Mucosa of rectum (tissue), 2 donors: ENCODE data around the gene SAMHD1.
"Not testable (repeated sequence)": the region's sequence is repeated elsewhere in the genome, so short reads cannot be mapped to it uniquely, and the experiment has no call there.

Source experiments
- H3K27ac ChIP-seq, 2 donors: one replicate each; pipeline ENCODE4 v1.7.0; 2013; ENCODE audit warnings: inconsistent platforms in 2 of 2, low read depth in 2 of 2, low read length in 2 of 2
- H3K27me3 ChIP-seq, 2 donors: one replicate each; pipeline ENCODE4 v1.7.0; 2013; ENCODE audit warnings: low read length in 2 of 2; ENCODE audit not compliant: control insufficient read depth in 2 of 2, insufficient read depth in 2 of 2
- H3K36me3 ChIP-seq, 2 donors: one replicate each; pipeline ENCODE4 v1.7.0; 2013; ENCODE audit warnings: low read length in 2 of 2; ENCODE audit not compliant: control insufficient read depth in 2 of 2, insufficient read depth in 2 of 2
- H3K4me1 ChIP-seq, 2 donors: one replicate each; pipeline ENCODE4 v1.7.0; 2013; ENCODE audit warnings: low read length in 2 of 2, mild to moderate bottlenecking in 1 of 2; ENCODE audit not compliant: control insufficient read depth in 2 of 2, insufficient read depth in 2 of 2
- H3K4me3 ChIP-seq, 2 donors: one replicate each; pipeline ENCODE4 v1.7.0; 2013; ENCODE audit warnings: low read length in 2 of 2
- H3K9ac ChIP-seq, 2 donors: one replicate each; pipeline ENCODE4 v1.7.0; 2013; ENCODE audit warnings: low read length in 2 of 2, low read depth in 1 of 2, mild to moderate bottlenecking in 1 of 2
- H3K9me3 ChIP-seq, 2 donors: one replicate each; pipeline ENCODE4 v1.7.0; 2013; ENCODE audit warnings: low read length in 2 of 2; ENCODE audit not compliant: control insufficient read depth in 2 of 2
- donor health status: healthy.
- donor health status: Normal muscosa, but diverticular disease.

Gene SAMHD1

DNA sequence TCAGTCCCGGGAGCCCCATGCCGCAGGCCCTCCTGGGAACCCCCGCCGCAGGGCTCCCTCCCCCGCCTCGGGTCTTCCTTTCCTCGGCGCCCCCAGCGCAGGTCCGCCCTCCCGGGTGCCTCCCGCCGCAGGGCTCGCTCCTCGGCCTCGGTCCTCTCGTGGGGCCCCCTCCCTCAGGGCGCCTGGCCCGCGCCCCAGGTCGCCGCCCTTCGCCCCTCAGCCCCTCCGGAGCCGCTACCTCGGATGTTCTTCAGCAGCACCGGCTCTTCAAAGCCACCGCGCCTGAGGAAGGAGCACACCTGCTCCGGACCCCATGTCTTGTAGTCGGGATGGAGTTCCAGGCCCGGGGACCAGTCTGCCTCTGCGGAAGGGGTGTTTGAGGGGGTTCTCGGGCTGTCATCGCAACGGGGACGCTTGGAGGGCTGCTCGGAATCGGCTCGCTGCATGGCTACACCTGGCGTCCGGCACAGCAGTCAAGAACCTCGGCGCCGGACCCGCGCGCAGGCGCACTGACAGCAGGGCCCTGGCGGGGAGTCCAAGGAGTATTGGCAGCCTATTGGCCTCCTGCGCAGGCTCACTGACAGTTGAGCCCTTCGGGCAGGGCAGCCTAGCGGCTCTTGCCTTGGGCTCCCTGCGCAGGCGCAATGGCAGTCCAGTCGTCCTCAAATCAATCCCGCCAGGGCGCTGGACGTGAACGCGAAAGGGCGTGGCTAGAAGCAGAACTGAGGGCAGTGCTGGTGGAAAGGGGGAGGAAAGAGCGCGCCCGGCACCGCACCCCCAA, at the start of gene SAMHD1:
Gene SAMHD1 (minus strand): TSS at position 511 of the 781 bp plus-strand sequence. CDS start 65 bp downstream, at position 446.
- Histone ChIP-seq H3K27me3 (no peaks in the 10 kb centered on the region), H3K27ac (peak within 1 kb of the TSS; percentile 79 to 91), H3K9ac (peak within 1 kb of the TSS; percentile 74 to 91), H3K9me3 (no peaks in the 10 kb centered on the region), H3K4me1 (peaks cover 13 to 23% of the 10 kb centered on the region in 2 donors), H3K36me3 (no peaks in the 10 kb centered on the region), H3K4me3 (peak within 1 kb of the TSS; percentile 91 to 99)

DNA sequence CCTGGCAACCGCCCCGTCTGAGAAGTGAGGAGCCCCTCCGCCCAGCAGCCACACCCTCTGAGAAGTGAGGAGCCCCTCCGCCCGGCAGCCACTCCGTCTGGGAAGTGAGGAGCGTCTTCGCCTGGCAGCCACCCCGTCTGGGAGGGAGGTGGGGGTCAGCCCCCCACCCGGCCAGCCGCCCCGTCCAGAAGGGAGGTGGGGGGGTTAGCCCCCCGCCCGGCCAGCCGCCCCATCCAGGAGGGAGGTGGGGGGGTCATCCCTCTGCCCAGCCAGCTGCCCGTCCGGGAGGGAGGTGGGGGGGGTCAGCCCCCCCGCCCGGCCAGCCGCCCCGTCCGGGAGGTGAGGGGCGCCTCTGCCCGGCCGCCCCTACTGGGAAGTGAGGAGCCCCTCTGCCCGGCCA, 48.7 kb upstream of the SAMHD1 start:
- H3K9me3 ChIP-seq, H3K27me3 ChIP-seq, H3K4me3 ChIP-seq, H3K36me3 ChIP-seq, H3K9ac ChIP-seq, H3K27ac ChIP-seq, H3K4me1 ChIP-seq: not testable (repeated sequence)

DNA sequence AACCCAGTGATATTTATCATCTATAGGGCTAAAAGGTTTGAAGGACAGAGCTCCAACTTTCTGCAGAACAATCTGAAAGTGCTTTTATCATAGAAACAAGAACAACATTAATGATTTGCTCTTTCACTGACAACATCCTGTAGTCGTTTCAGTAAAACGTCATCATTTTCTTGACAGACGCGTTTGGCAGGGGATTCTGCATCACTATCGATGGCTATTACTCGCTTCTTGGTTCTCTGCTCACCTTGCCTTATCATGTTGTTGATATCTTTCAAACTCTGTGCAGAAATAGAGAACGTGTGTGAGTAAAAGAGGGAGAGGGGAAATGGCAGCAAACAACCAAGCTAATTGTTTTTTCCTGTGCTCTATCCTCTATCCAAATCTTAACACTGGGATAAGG, 47.1 kb upstream of the SAMHD1 start:
- Histone ChIP-seq H3K4me1 (no peaks in the 10 kb centered on the region), H3K36me3 (peaks cover 6% of the 10 kb centered on the region in 2 donors), H3K27ac (no peak overlapping the region), H3K9me3 (no peaks in the 10 kb centered on the region), H3K27me3 (no peaks in the 10 kb centered on the region), H3K9ac (no peak overlapping the region), H3K4me3 (no peak overlapping the region)

DNA sequence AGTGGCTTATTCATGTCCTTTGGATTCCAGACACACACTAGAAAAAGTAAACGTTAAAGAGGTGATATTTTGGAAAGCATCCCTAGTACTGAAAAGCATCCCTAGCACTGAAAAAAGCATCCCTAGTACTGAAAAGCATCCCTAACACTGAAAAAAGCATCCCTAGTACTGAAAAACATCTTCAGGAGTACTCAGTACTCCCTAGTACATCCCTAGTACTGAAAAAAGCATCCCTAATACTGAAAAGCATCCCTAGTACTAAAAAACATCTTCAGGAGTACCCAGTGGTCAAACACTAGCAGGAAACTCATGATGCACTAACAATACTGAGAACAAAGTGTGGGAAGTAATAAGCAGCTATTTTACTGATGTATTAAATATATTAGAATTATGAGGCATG, 45.6 kb upstream of the SAMHD1 start:
- no peak overlapping the region for H3K9ac ChIP-seq
- no peak overlapping the region for H3K27ac ChIP-seq
- no peaks in the 10 kb centered on the region for H3K9me3 ChIP-seq
- H3K27me3 ChIP-seq: no peaks in the 10 kb centered on the region
- no peaks in the 10 kb centered on the region for H3K4me1 ChIP-seq
- H3K4me3 ChIP-seq: no peak overlapping the region
- H3K36me3 ChIP-seq: peaks cover 3 to 6% of the 10 kb centered on the region in 2 donors

DNA sequence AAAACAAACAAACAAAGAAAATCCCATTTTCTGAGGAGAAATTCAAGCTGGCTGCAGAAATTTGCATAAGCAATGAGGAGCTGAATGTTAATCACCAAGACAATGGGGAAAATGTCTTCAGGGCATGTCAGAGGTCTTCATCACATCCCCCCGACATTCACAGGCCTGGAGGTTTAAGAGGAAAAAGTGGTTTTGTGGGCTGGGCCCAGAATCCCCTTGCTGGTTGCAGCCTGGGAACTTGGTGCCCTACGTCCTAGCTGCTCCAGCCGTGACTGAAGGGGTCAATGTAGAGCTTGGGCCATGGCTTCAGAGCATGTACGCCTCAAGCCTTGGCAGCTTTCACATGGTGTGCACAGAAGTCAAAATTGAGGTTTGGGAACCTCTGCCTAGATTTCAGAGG, 42.7 kb upstream of the SAMHD1 start:
- not testable (repeated sequence) for H3K36me3 ChIP-seq, H3K9me3 ChIP-seq, H3K4me1 ChIP-seq, H3K27me3 ChIP-seq, H3K9ac ChIP-seq, H3K27ac ChIP-seq, H3K4me3 ChIP-seq

DNA sequence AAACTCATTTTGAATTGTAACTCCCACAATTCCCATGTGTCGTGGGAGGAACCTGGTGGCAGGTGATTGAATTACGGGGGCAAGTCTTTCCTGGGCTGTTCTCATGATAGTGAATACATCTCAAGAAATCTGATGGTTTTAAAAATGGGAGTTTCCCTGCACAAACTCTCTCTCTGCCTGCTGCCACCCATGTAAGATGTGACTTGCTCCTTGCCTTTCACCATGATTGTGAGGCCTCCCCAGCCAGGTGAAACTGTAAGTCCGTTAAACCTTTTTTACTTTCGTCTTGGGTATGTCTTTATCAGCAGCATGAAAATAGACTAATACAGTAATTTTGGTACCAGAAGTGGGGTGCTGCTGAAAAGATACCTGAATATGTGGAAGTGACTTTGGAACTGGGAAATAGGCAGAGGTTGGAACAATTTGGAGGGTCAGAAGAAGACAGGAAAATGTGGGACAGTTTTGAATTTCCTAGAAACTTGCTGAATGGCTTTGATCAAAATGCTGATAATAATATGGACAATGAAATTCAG, 41.4 kb upstream of the SAMHD1 start:
- Histone ChIP-seq H3K36me3 (peaks cover 0 to 6% of the 10 kb centered on the region in 2 donors), H3K9ac (no peak overlapping the region), H3K27ac (no peak overlapping the region), H3K4me3 (no peak overlapping the region), H3K4me1 (no peaks in the 10 kb centered on the region), H3K27me3 (no peaks in the 10 kb centered on the region), H3K9me3 (no peaks in the 10 kb centered on the region)

DNA sequence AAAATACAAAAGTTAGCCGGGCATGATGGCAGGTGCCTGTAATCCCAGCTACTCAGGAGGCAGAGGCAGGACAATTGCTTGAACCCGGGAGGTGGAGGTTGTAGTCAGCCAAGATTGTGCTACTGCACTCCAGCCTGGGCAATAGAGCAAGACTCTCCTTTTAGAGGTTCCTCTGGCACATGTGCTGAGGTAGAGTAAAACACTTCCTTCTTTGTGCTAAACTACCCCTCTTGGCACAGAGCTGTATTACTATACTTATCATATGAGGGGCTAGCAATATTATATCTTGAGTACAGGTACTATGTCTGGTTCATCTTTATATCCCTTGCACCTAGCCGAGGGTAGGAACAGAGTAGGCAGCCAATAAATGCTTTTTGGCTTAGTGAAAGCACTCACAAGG, 40.2 kb upstream of the SAMHD1 start:
- H3K27ac ChIP-seq: no peak overlapping the region
- H3K4me3 ChIP-seq: no peak overlapping the region
- H3K9ac ChIP-seq: no peak overlapping the region
- H3K9me3 ChIP-seq: no peaks in the 10 kb centered on the region
- H3K36me3 ChIP-seq: peaks cover 0 to 3% of the 10 kb centered on the region in 2 donors
- H3K27me3 ChIP-seq: no peaks in the 10 kb centered on the region
- no peaks in the 10 kb centered on the region for H3K4me1 ChIP-seq

DNA sequence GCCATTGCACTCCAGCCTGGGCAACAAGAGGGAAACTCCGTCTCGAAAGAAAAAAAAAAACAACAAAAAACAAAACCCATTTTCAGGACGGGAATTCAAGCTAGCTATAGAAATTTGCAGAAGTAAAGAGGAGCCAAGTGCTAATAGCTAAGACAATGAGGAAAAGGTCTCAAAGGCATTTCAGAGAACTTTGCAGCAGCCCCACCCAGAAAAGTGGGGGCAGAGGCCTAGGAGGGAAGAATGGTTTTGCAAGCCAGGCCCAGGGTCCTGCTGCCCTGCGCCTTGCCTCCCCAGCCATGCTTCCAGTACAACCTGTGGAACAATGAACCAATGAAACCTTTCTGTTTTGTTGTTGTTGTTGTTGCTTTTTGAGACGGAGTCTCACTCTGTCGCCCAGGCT, 38.3 kb upstream of the SAMHD1 start:
- Histone ChIP-seq H3K36me3 (peaks cover 0 to 1% of the 10 kb centered on the region in 2 donors), H3K27ac (no peak overlapping the region), H3K4me3 (no peak overlapping the region), H3K9me3 (no peaks in the 10 kb centered on the region), H3K4me1 (no peaks in the 10 kb centered on the region), H3K27me3 (no peaks in the 10 kb centered on the region), H3K9ac (no peak overlapping the region)

DNA sequence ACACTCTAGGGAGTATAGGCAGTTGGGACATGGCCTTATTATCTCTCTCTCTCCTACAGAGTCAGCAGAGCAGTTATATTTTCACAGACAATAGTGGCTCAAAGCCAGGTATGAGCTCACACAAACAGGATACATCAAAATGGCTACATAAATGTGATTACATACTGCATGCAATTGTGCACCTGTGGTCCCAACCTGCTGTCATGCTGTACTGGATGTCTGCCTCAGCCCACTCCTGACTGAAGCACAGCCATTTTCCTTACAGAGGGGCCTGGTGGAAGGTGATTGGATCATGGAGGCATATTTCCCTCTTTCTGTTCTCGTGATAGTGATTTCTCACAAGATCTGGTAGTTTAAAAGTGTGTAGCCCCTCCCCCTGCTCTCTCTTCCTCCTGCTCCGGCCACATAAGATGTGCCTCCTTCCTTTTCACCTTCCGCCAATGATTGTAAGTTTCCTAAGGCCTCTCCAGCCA, 37.0 kb upstream of the SAMHD1 start:
- H3K27me3 ChIP-seq: no peaks in the 10 kb centered on the region
- no peaks in the 10 kb centered on the region for H3K4me1 ChIP-seq
- H3K4me3 ChIP-seq: no peak overlapping the region
- no peak overlapping the region for H3K9ac ChIP-seq
- no peaks in the 10 kb centered on the region for H3K9me3 ChIP-seq
- H3K27ac ChIP-seq: no peak overlapping the region
- H3K36me3 ChIP-seq: no peaks in the 10 kb centered on the region

DNA sequence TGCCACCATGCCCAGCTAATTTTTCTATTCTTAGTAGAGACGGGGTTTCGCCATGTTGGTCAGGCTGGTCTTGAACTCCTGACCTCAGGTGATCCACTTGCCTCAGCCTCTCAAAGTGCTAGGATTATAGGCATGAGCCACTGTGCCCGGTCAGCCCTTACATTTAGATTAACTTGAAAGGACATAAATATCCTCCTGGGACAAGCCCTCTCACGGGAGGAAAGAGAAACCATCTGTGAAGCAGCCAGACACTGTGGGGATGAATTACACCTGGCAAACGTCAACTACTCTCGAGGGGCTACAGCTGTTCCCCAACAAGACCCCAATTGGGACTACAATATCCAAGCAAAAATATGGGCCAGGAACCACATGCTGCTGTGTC, 32.7 kb upstream of the SAMHD1 start:
- Histone ChIP-seq H3K27me3 (no peaks in the 10 kb centered on the region), H3K27ac (no peak overlapping the region), H3K36me3 (no peaks in the 10 kb centered on the region), H3K9me3 (no peaks in the 10 kb centered on the region), H3K9ac (no peak overlapping the region), H3K4me1 (no peaks in the 10 kb centered on the region), H3K4me3 (no peak overlapping the region)
